Vagina (tissue), 2 donors: ENCODE results near the gene SPATS2. TPM values are rescaled to one million over a fixed set of nuclear protein-coding genes. Genes with fewer than 3 reads are reported as not detected.

ENCODE experiments used
- DNase-seq, 2 donors: peaks; one replicate each; pipeline ENCODE4 v3.0.0-alpha.2; 2017; ENCODE audit errors: extremely low spot score in 2 of 2
- H3K27ac ChIP-seq: fragments of 200-600 bp; sonication (generic); one replicate; pipeline ENCODE4 v1.5.1; 2019
- H3K27me3 ChIP-seq: fragments of 200-600 bp; sonication (generic); one replicate; pipeline ENCODE4 v1.5.1; 2019
- H3K36me3 ChIP-seq, 2 donors: fragments of 200-600 bp; sonication (generic); one replicate each; pipeline ENCODE4 v1.5.1; 2017 to 2019
- H3K4me1 ChIP-seq: fragments of 200-600 bp; sonication (generic); one replicate; pipeline ENCODE4 v1.5.1; 2019
- H3K4me3 ChIP-seq, 2 donors: fragments of 200-600 bp; sonication (generic); 1 replicate in 1 of 2; 2 replicates in 1 of 2; pipeline ENCODE4 v1.5.1; 2016 to 2019
- H3K9me3 ChIP-seq: fragments of 200-600 bp; sonication (generic); one replicate; pipeline ENCODE4 v1.5.1; 2019
- CTCF ChIP-seq, 3 experiments: fragments of 450-650 bp in 2 of 3; fragments of 200-600 bp in 1 of 3; sonication (generic) in 1 of 3; IDR thresholded peaks; one replicate each; pipeline ENCODE4 v1.5.1; 2017 to 2019; ENCODE audit warnings: antibody characterized with exemption in 3 of 3, mild to moderate bottlenecking in 2 of 3, moderate library complexity in 2 of 3
- POLR2A ChIP-seq, 2 donors: fragments of 450-650 bp; IDR thresholded peaks; one replicate each; pipeline ENCODE4 v1.6.1; 2017; ENCODE audit warnings: antibody characterized with exemption in 2 of 2, mild to moderate bottlenecking in 2 of 2, moderate library complexity in 2 of 2
- POLR2AphosphoS5 ChIP-seq, 2 donors: sonication (generic); formaldehyde crosslinking; IDR thresholded peaks; one replicate each; pipeline ENCODE4 v1.9.0; 2017; ENCODE audit warnings: antibody characterized with exemption in 2 of 2, mild to moderate bottlenecking in 2 of 2, low read depth in 1 of 2; ENCODE audit not compliant: insufficient read depth in 1 of 2
- intact Hi-C: fragments of 100-400 bp; cut with DNase I; formaldehyde crosslinking; loops from one replicate; pipeline ENCODE4 v1.15.1; 2023
- total RNA-seq: library from RNA; depleted of rRNA; stranded (reverse); fragments of >200 nt; gene quantifications from one replicate; pipeline ENCODE4 v1.2.3, GENCODE V29; 2016

SPATS2 gene
- total RNA-seq, 1 donor from 2014 or later, result 28.0 TPM

GRCh38 chr12:49344486-49345050 is 22.7 kb upstream of the SPATS2 start:
- Histone ChIP-seq H3K27me3 (peaks cover 19% of the 10 kb centered on the region), H3K4me1 (peaks cover 59% of the 10 kb centered on the region), H3K4me3 (peak overlapping the region in 1 of 2 donors; percentile 40), H3K27ac (no peak overlapping the region), H3K9me3 (no peaks in the 10 kb centered on the region), H3K36me3 (no peaks in the 10 kb centered on the region)
- no peak for DNase-seq
- TF ChIP-seq POLR2A (IDR thresholded peaks at IDR 0.05) (no peak), POLR2AphosphoS5 (IDR thresholded peaks at IDR 0.05; ENCODE audit: insufficient read depth in 1 of 2, low read depth in 1 of 2) (no peak), CTCF (IDR thresholded peaks at IDR 0.05) (no peak)
- intact Hi-C loops, result loop anchor here (5.0 kb wide), 1 partner anchor 57 kb away; no protein-coding TSS in a partner anchor

DNA sequence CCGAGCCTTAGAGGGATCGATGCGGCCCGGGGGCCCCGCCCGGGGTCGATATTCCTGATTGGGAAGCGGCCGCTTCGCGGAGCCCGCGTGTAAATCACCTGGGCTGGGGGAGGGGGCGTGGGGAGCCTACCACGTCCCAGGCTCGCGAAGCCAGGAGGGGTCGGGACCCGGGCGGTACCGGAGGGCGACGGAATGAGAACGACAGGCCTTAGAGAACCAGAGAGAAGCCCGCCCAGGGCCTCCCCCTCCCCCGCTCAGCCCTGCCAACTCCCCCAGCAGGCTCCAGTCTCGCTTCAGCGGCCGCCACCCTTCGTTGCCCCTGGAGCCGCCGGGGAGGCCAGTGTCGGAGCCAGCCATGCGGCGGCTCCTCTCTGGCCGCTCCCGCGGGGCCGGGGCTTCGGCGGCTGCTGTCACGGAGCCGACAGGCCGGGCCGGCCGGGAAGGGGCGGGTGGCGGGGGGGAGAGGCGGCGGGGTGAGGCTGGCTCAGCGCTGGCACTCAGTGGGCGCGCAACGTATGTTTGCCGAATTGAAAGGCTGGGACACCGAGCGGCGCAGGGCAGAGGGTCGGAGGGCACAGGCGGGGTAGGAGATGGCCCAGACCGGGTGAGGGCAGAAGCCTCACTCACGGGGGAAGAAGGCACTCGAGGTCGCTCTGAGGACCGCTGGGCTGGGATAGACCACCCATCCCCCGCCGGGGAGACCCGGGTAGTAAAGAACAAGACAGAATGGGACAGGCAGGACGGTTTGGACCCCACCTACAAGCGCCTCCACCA is 22.0 kb upstream of the SPATS2 start:
- peak overlapping the region; percentile 40 to 43 for H3K4me3 ChIP-seq
- no peaks in the 10 kb centered on the region for H3K9me3 ChIP-seq
- peaks cover 59% of the 10 kb centered on the region for H3K4me1 ChIP-seq
- no peaks in the 10 kb centered on the region for H3K36me3 ChIP-seq
- H3K27ac ChIP-seq, result no peak overlapping the region
- intact Hi-C loops, result no loop called here
- TF ChIP-seq CTCF (IDR thresholded peaks at IDR 0.05), result no peak
- no peak for TF ChIP-seq POLR2A (IDR thresholded peaks at IDR 0.05)
- TF ChIP-seq POLR2AphosphoS5 (IDR thresholded peaks at IDR 0.05; ENCODE audit: insufficient read depth in 1 of 2, low read depth in 1 of 2), result no peak
- peaks cover 19% of the 10 kb centered on the region for H3K27me3 ChIP-seq
- DNase-seq, result no peak

GRCh38 chr12:49345825-49346658 is 21.2 kb upstream of the SPATS2 start:
- TF ChIP-seq CTCF (IDR thresholded peaks at IDR 0.05), result no peak
- TF ChIP-seq POLR2AphosphoS5 (IDR thresholded peaks at IDR 0.05; ENCODE audit: insufficient read depth in 1 of 2, low read depth in 1 of 2), result no peak
- no peak for TF ChIP-seq POLR2A (IDR thresholded peaks at IDR 0.05)
- peaks cover 59% of the 10 kb centered on the region for H3K4me1 ChIP-seq
- no peak overlapping the region for H3K27ac ChIP-seq
- no peak for DNase-seq
- H3K4me3 ChIP-seq, result peak overlapping the region; percentile 40 to 43
- peaks cover 19% of the 10 kb centered on the region for H3K27me3 ChIP-seq
- no peaks in the 10 kb centered on the region for H3K9me3 ChIP-seq
- intact Hi-C loops, result no loop called here
- H3K36me3 ChIP-seq, result no peaks in the 10 kb centered on the region

DNA sequence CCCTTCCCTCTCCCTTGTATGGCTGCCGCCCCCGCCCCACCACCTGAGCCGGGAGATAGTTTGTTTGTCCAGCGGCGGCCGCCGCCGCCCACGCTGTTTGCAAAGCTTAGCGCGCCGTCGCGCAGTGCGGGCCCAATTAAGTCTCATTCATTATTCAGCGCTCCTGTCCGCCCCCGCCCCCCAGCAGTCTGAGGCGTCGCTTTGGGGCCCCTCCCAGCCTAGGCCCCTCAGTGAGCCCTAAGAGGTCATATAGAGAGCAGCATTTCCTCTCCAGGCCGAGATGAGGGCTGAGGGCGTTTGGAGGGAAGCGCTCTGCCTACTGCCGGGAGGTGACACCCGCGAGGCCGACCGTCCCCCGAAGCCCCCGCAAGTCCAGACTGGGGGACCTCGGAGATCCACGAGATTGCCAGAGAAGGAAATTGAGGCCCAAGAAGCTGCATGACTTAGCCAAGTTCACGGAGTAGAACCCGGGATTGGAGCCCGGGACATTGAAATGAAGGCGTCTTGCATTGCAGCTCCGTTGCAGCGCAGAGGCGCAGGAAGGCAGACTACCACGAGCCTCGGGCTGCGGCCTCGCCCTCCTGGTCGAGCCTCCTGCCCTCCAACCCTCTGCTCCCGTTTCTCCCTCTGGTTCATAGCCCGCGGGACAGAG is 20.5 kb upstream of the SPATS2 start, which contains the start of gene DNAJC22:
TSS of gene DNAJC22 (plus strand) at position 230 of the 652 bp plus-strand sequence. CDS start 1,985 bp downstream, outside the sequence.
- DNase-seq, result no peak
- intact Hi-C loops, result no loop called here
- Histone ChIP-seq H3K27ac (no peak within 1 kb of the TSS), H3K4me1 (peaks cover 59% of the 10 kb centered on the region), H3K4me3 (peak within 1 kb of the TSS; percentile 40 to 43), H3K36me3 (no peaks in the 10 kb centered on the region), H3K9me3 (no peaks in the 10 kb centered on the region), H3K27me3 (peaks cover 19% of the 10 kb centered on the region)
- TF ChIP-seq POLR2A (IDR thresholded peaks at IDR 0.05) (no peak), POLR2AphosphoS5 (IDR thresholded peaks at IDR 0.05; ENCODE audit: insufficient read depth in 1 of 2, low read depth in 1 of 2) (no peak), CTCF (IDR thresholded peaks at IDR 0.05) (no peak)
